ENCODE results near the gene CRTAP. TPM values are rescaled to one million over a fixed set of nuclear protein-coding genes. Genes with fewer than 3 reads are reported as not detected.

CRTAP gene
- total and polyA plus RNA-seq, 11 donors: 16.1 to 148 (median 80.7) TPM

GRCh38 chr3:33099109-33099645 is 14.6 kb upstream of the CRTAP start:
- H3K27me3 ChIP-seq: no peaks in the 10 kb centered on the region
- no peak overlapping the region for H3K27ac ChIP-seq
- 62 to 89% (median 82%) methylated on average over 3 of the region's 3 CpGs for WGBS, 4 donors
- H3K36me3 ChIP-seq: peaks cover 0 to 4% (median 0%) of the 10 kb centered on the region in 9 donors
- ATAC-seq (no peak), DNase-seq (no peak)
- H3K4me1 ChIP-seq: peaks cover 0 to 24% (median 9%) of the 10 kb centered on the region in 12 donors
- TF ChIP-seq POLR2A (IDR thresholded peaks at IDR 0.05): no peak
- TF ChIP-seq CTCF (IDR thresholded peaks at IDR 0.05): no peak
- intact Hi-C loops (cut with DNase I): no loop called here
- no peaks in the 10 kb centered on the region for H3K9me3 ChIP-seq
- no peak overlapping the region for H3K4me3 ChIP-seq

GRCh38 chr3:33099701-33100100 is 14.1 kb upstream of the CRTAP start:
- Histone ChIP-seq H3K36me3 (no peaks in the 10 kb centered on the region), H3K4me3 (no peak overlapping the region), H3K27me3 (no peaks in the 10 kb centered on the region), H3K27ac (no peak overlapping the region), H3K9me3 (no peaks in the 10 kb centered on the region), H3K4me1 (peaks cover 0 to 19% (median 9%) of the 10 kb centered on the region in 12 donors)
- WGBS, 4 donors: 89 to 93% (median 92%) methylated on average over 3 of the region's 3 CpGs
- intact Hi-C loops (cut with DNase I): no loop called here
- DNase-seq (no peak), ATAC-seq (no peak)
- TF ChIP-seq POLR2A (IDR thresholded peaks at IDR 0.05) (no peak), CTCF (IDR thresholded peaks at IDR 0.05) (no peak)

DNA sequence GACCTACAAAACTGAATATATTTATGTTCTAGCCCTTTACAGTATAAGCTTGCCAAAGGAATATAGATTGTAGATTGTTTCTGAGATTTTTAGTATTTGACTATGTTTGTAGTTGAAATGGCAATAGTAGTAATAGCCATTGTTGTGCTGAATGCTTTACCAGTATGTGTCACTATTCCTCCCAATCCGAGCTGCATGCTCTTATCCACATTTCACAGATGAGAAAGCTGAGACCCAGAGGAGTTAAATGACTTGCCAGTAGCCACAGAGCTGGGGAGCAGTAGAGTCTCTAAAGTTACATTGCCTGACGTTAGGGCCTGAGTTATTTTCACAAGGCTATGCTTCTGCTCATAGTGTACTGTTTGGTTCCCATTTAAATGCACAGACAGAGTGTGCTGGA is 13.6 kb upstream of the CRTAP start:
- H3K4me3 ChIP-seq: no peak overlapping the region
- intact Hi-C loops (cut with DNase I): no loop called here
- H3K4me1 ChIP-seq: peaks cover 0 to 18% (median 8%) of the 10 kb centered on the region in 12 donors
- WGBS, 4 donors: 58 to 64% (median 63%) methylated on average over 2 of the region's 2 CpGs
- H3K27me3 ChIP-seq: no peaks in the 10 kb centered on the region
- no peak overlapping the region for H3K27ac ChIP-seq
- TF ChIP-seq CTCF (IDR thresholded peaks at IDR 0.05) (no peak), POLR2A (IDR thresholded peaks at IDR 0.05) (no peak)
- no peaks in the 10 kb centered on the region for H3K9me3 ChIP-seq
- ATAC-seq (no peak), DNase-seq (no peak)
- H3K36me3 ChIP-seq: no peaks in the 10 kb centered on the region

DNA sequence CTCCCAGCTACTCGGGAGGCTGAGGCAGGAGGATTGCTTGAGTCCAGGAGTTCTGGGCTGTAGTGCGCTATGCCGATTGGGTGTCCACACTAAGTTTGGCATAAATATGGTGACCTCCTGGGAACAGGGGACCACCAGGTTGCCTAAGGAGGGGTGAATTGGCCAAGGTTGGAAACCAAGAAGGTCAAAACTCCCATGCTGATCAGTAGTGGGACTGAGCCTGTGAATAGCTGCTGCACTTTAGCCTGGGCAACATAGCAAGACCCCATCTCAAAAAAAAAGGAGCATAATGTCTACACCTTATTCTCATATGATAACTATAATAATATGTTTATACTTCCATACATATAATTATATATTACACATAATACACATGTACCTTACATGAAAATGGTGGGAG is 10.8 kb upstream of the CRTAP start:
- H3K9me3 ChIP-seq: no peaks in the 10 kb centered on the region
- intact Hi-C loops (cut with DNase I): no loop called here
- WGBS, 4 donors: 95 to 98% (median 97%) methylated on average over 3 of the region's 3 CpGs
- TF ChIP-seq POLR2A (IDR thresholded peaks at IDR 0.05) (no peak), CTCF (IDR thresholded peaks at IDR 0.05) (no peak)
- H3K27me3 ChIP-seq: no peaks in the 10 kb centered on the region
- H3K36me3 ChIP-seq: no peaks in the 10 kb centered on the region
- H3K4me1 ChIP-seq: no peaks in the 10 kb centered on the region
- DNase-seq: no peak
- H3K27ac ChIP-seq: no peak overlapping the region
- H3K4me3 ChIP-seq: no peak overlapping the region
- ATAC-seq: no peak
